ENCODE measurements around the gene PRDM16. TPM values are rescaled to one million over a fixed set of nuclear protein-coding genes. Genes with fewer than 3 reads are reported as not detected.

PRDM16 gene
- total RNA-seq, 1 experiment from 2014 or later = 1.6 TPM

- Mint-ChIP-seq H3K36me3 (no peaks in the 10 kb centered on the region), H3K9me3 (no peaks in the 10 kb centered on the region), H3K4me1 (peaks cover under 1% of the 10 kb centered on the region; the same call in 1 of the 2 replicates), H3K27me3 (ENCODE audit: low read depth) (peaks cover 2% of the 10 kb centered on the region), H3K27ac (no peak overlapping the region), H3K4me3 (no peak overlapping the region)
- ATAC-seq = no peak
- ChIA-PET CTCF (no interaction called here), POLR2A (no interaction called here)
- DNase-seq (ENCODE audit: low spot score) = no peak
- no peak for TF ChIP-seq SMAD3 (CRISPR knock-in tag; IDR thresholded peaks at IDR 0.05; ENCODE audit: borderline replicate concordance)
- TF ChIP-seq MXD4 (CRISPR knock-in tag; IDR thresholded peaks at IDR 0.05; ENCODE audit: borderline replicate concordance) = no peak
- no peak for TF ChIP-seq CDX4 (CRISPR knock-in tag; IDR thresholded peaks at IDR 0.05; ENCODE audit: borderline replicate concordance)
- no peak for TF ChIP-seq IRF1 (CRISPR knock-in tag; IDR thresholded peaks at IDR 0.05)
- TF ChIP-seq ATF1 (CRISPR knock-in tag; IDR thresholded peaks at IDR 0.05) = no peak
- no peak for TF ChIP-seq STAT6 (CRISPR knock-in tag; conservative IDR thresholded peaks at IDR 0.05; ENCODE audit: low read depth)
- no peak for TF ChIP-seq TCF7 (CRISPR knock-in tag; IDR thresholded peaks at IDR 0.05; ENCODE audit: low read depth)
- no peak for TF ChIP-seq PRRX2 (CRISPR knock-in tag; IDR thresholded peaks at IDR 0.05)
- no peak for TF ChIP-seq ZNF121 (CRISPR knock-in tag; IDR thresholded peaks at IDR 0.05)
- TF ChIP-seq, protein P1, sequence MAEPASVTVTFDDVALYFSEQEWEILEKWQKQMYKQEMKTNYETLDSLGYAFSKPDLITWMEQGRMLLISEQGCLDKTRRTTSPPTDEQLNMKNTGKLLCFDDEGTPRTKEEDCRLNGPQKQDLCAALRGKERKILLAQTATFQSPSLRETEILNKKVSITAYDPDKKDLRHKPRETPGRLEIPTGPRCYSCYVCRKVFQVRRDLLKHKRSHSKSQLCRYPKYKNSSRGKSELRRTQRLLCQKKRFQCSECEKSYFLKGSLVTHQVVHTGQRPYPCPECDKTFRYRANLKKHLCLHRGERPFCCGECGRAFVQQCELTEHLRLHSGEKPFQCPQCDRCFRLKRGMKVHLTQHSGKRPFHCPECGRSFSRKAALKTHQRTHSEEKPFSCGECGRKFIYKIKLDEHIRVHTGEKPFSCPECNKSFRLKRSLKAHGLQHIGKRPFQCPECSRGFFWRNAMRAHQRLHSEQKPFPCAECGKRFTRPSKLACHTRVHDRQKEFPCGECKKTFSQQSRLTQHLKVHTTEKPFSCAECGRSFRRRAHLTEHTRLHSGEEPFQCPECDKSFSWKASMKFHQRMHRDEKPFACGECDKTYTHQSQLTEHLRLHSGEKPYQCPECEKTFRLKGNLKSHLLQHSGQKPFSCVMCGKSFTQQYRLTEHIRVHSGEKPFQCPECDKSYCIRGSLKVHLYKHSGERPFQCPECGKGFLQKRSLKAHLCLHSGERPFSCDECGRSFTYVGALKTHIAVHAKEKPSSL (CRISPR knock-in tag; conservative IDR thresholded peaks at IDR 0.05) = no peak
- no peak for TF ChIP-seq NR1H2 (CRISPR knock-in tag; IDR thresholded peaks at IDR 0.05)
- no peak for TF ChIP-seq ZNF317 (CRISPR knock-in tag; IDR thresholded peaks at IDR 0.05; ENCODE audit: borderline replicate concordance, low read depth)
- no peak for TF ChIP-seq KAT7 (CRISPR knock-in tag; IDR thresholded peaks at IDR 0.05; ENCODE audit: borderline replicate concordance)
- TF ChIP-seq ZBTB21 (CRISPR knock-in tag; IDR thresholded peaks at IDR 0.05; ENCODE audit: borderline replicate concordance) = no peak
- no peak for TF ChIP-seq FOXJ3 (CRISPR knock-in tag; IDR thresholded peaks at IDR 0.05; ENCODE audit: borderline replicate concordance)
- no peak for TF ChIP-seq JAZF1 (CRISPR knock-in tag; IDR thresholded peaks at IDR 0.05)
- no peak for TF ChIP-seq ZNF232 (CRISPR knock-in tag; IDR thresholded peaks at IDR 0.05)
Measured at GRCh38 chr1:3241673-3242407, 172.8 kb downstream of the PRDM16 start.

DNA sequence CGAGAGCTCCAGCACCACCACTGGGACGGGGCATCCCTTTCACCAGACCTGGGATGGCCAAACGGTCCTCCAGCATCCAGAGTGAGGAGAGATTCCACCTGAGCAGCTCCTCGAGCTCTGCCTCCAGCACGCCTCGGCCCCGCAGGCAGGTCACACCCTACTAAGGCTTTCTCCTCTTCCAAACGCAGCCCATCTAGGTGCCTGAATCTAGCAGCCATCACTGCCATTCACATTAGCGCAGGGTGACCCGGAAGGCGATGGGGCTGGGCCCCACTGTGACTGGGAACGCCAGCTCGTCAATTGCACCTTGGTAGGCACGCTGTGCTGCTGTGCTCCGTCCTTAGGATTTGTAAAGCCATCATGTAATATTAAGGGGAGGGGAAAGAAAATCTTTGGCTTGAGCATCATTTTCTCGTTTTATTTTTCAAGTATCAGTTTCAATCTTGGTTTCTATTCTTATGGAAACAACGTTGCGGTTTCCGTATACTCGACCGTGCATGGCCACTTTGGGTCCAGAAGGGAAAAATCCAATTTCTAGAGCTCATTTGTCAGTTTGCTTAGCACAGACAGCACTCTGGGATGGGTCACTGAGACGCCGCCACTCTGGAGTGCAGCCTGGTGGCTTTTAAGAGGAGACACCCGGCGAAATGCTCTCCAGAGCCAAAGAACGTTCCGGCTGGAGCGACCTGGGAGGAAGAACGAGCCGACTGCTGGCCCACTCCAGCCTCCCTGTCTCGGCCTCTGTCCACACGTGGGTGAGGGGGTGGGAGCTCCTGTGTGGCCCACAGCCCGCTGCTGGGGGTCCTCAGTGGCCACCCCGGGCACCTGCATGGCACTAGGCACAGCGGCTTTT is 173.6 kb downstream of the PRDM16 start:
- Mint-ChIP-seq H3K9me3 (no peaks in the 10 kb centered on the region), H3K36me3 (no peaks in the 10 kb centered on the region), H3K27me3 (ENCODE audit: low read depth) (peaks cover 10% of the 10 kb centered on the region), H3K27ac (no peak overlapping the region), H3K4me1 (peaks cover 4% of the 10 kb centered on the region; the same call in 1 of the 2 replicates), H3K4me3 (no peak overlapping the region)
- CTCF ChIA-PET = no interaction called here
- ATAC-seq (no peak), DNase-seq (ENCODE audit: low spot score) (no peak)
- POLR2A ChIA-PET = no interaction called here
- TF ChIP-seq AR (CRISPR knock-in tag; IDR thresholded peaks at IDR 0.05) (no peak), KAT7 (CRISPR knock-in tag; IDR thresholded peaks at IDR 0.05; ENCODE audit: borderline replicate concordance) (no peak), TEAD4 (CRISPR knock-in tag; IDR thresholded peaks at IDR 0.05) (no peak), ZNF396 (CRISPR knock-in tag; IDR thresholded peaks at IDR 0.05; ENCODE audit: borderline replicate concordance) (no peak), MLX (CRISPR knock-in tag; IDR thresholded peaks at IDR 0.05) (no peak)
- TF ChIP-seq, protein P2, sequence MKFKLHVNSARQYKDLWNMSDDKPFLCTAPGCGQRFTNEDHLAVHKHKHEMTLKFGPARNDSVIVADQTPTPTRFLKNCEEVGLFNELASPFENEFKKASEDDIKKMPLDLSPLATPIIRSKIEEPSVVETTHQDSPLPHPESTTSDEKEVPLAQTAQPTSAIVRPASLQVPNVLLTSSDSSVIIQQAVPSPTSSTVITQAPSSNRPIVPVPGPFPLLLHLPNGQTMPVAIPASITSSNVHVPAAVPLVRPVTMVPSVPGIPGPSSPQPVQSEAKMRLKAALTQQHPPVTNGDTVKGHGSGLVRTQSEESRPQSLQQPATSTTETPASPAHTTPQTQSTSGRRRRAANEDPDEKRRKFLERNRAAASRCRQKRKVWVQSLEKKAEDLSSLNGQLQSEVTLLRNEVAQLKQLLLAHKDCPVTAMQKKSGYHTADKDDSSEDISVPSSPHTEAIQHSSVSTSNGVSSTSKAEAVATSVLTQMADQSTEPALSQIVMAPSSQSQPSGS (CRISPR knock-in tag; IDR thresholded peaks at IDR 0.05; ENCODE audit: borderline replicate concordance, low read depth) = no peak
